ENCODE data around the gene EEIG1. TPM values are rescaled to one million over a fixed set of nuclear protein-coding genes. Genes with fewer than 3 reads are reported as not detected.

Gene EEIG1
- total RNA-seq, 3 donors from 2014 or later: 7.7 to 32.1 (median 19.7) TPM

- no peaks in the 10 kb centered on the region for H3K9me3 ChIP-seq
- no peaks in the 10 kb centered on the region for H3K36me3 ChIP-seq
- peak overlapping the region; percentile 98 to 99 for H3K27ac ChIP-seq
- peak overlapping the region in 1 of 3 donors; percentile 0 for H3K4me3 ChIP-seq
- intact Hi-C loops (cut with DNase I; ENCODE audit: low total_unique reads): no loop called here
- no peak for DNase-seq (ENCODE audit: low spot score in 2 of 2)
- no peak for TF ChIP-seq POLR2A (IDR thresholded peaks at IDR 0.05)
- no peak for TF ChIP-seq CTCF (IDR thresholded peaks at IDR 0.05)
- TF ChIP-seq POLR2AphosphoS5 (IDR thresholded peaks at IDR 0.05): no peak
- peaks cover 45 to 56% of the 10 kb centered on the region in 2 donors for H3K4me1 ChIP-seq
- H3K27me3 ChIP-seq: no peaks in the 10 kb centered on the region
These were observed 17.3 kb downstream of the EEIG1 start for GRCh38 chr9:127963359-127964064.

- Histone ChIP-seq H3K4me1 (peaks cover 45 to 51% of the 10 kb centered on the region in 2 donors), H3K36me3 (no peaks in the 10 kb centered on the region), H3K27me3 (no peaks in the 10 kb centered on the region), H3K9me3 (no peaks in the 10 kb centered on the region), H3K4me3 (peak overlapping the region in 1 of 3 donors; percentile 0), H3K27ac (peak overlapping the region; percentile 98 to 99)
- TF ChIP-seq POLR2A (IDR thresholded peaks at IDR 0.05) (no peak), CTCF (IDR thresholded peaks at IDR 0.05) (no peak), POLR2AphosphoS5 (IDR thresholded peaks at IDR 0.05) (no peak)
- intact Hi-C loops (cut with DNase I; ENCODE audit: low total_unique reads): no loop called here
- no peak for DNase-seq (ENCODE audit: low spot score in 2 of 2)
These were observed 17.8 kb downstream of the EEIG1 start for GRCh38 chr9:127963041-127963358.

- no peaks in the 10 kb centered on the region for H3K27me3 ChIP-seq
- no peaks in the 10 kb centered on the region for H3K36me3 ChIP-seq
- no peak overlapping the region for H3K4me3 ChIP-seq
- peak overlapping the region; percentile 94 to 98 for H3K27ac ChIP-seq
- no peaks in the 10 kb centered on the region for H3K9me3 ChIP-seq
- intact Hi-C loops (cut with DNase I; ENCODE audit: low total_unique reads): no loop called here
- H3K4me1 ChIP-seq: peaks cover 42 to 50% of the 10 kb centered on the region in 2 donors
- no peak for DNase-seq (ENCODE audit: low spot score in 2 of 2)
- TF ChIP-seq CTCF (IDR thresholded peaks at IDR 0.05) (no peak), POLR2AphosphoS5 (IDR thresholded peaks at IDR 0.05) (no peak), POLR2A (IDR thresholded peaks at IDR 0.05) (no peak)
These were observed 18.5 kb downstream of the EEIG1 start for GRCh38 chr9:127962278-127962677.

GRCh38 chr9:127961613-127962155 lies 19.1 kb downstream of the EEIG1 start:
- H3K36me3 ChIP-seq: no peaks in the 10 kb centered on the region
- no peak overlapping the region for H3K4me3 ChIP-seq
- peak overlapping the region; percentile 94 to 98 for H3K27ac ChIP-seq
- intact Hi-C loops (cut with DNase I; ENCODE audit: low total_unique reads): no loop called here
- peaks cover 38 to 47% of the 10 kb centered on the region in 2 donors for H3K4me1 ChIP-seq
- TF ChIP-seq CTCF (IDR thresholded peaks at IDR 0.05): no peak
- no peak for TF ChIP-seq POLR2AphosphoS5 (IDR thresholded peaks at IDR 0.05)
- TF ChIP-seq POLR2A (IDR thresholded peaks at IDR 0.05): no peak
- H3K27me3 ChIP-seq: no peaks in the 10 kb centered on the region
- DNase-seq (ENCODE audit: low spot score in 2 of 2): no peak
- H3K9me3 ChIP-seq: no peaks in the 10 kb centered on the region

GRCh38 chr9:127961155-127961490 lies 19.7 kb downstream of the EEIG1 start:
- Histone ChIP-seq H3K27ac (peak overlapping the region; percentile 94 to 98), H3K4me1 (peaks cover 33 to 45% of the 10 kb centered on the region in 2 donors), H3K27me3 (no peaks in the 10 kb centered on the region), H3K9me3 (no peaks in the 10 kb centered on the region), H3K36me3 (no peaks in the 10 kb centered on the region), H3K4me3 (no peak overlapping the region)
- no peak for DNase-seq (ENCODE audit: low spot score in 2 of 2)
- TF ChIP-seq POLR2A (IDR thresholded peaks at IDR 0.05): no peak
- no peak for TF ChIP-seq CTCF (IDR thresholded peaks at IDR 0.05)
- TF ChIP-seq POLR2AphosphoS5 (IDR thresholded peaks at IDR 0.05): no peak
- intact Hi-C loops (cut with DNase I; ENCODE audit: low total_unique reads): no loop called here
